ENCODE data around the gene PPP2R5C. TPM values are rescaled to one million over a fixed set of nuclear protein-coding genes. Genes with fewer than 3 reads are reported as not detected.

The PPP2R5C gene
- total and polyA plus RNA-seq, 2 donors (not counting 3 experiments of a cell fraction or from before 2014, with no cell fraction given), result 42.6 to 83.6 TPM

- POLR2A ChIA-PET, result no interaction called here
- dilution Hi-C loops (cut with MboI; ENCODE audit: extremely low pct_ligation_motif_present, low sequenced_read_pairs), result no loop called here
- FAIRE-seq, result no peak
Measured at GRCh38 chr14:101773378-101773777, 11.9 kb downstream of the PPP2R5C start.

More at GRCh38 chr14:101773378-101773777, 11.9 kb downstream of the PPP2R5C start:
- no peaks in the 10 kb centered on the region for H3K4me1 ChIP-seq (ENCODE audit: control insufficient read depth, extremely low read depth, insufficient read depth, low read length)
- TF ChIP-seq FOS (IDR thresholded peaks at IDR 0.05; ENCODE audit: borderline replicate concordance, insufficient read depth, low read length) (no peak), JUN (IDR thresholded peaks at IDR 0.05; ENCODE audit: borderline replicate concordance, insufficient read depth, insufficient read length, low read depth) (no peak), MAX (IDR thresholded peaks at IDR 0.05; ENCODE audit: insufficient read depth, insufficient read length) (no peak), GATA2 (IDR thresholded peaks at IDR 0.05; ENCODE audit: insufficient read depth, insufficient read length, low read depth, low read length) (no peak), CTCF (IDR thresholded peaks at IDR 0.05; ENCODE audit: extremely low read depth in 1 of 2, insufficient read depth in 1 of 2, low read depth in 1 of 2, low read length in 2 of 2) (no peak)
- intact Hi-C loops (cut with micrococcal nuclease), result loop anchor here (5.0 kb wide), 1 partner anchor 64 kb away; no protein-coding TSS in a partner anchor
- no peak overlapping the region for H3K27ac ChIP-seq (ENCODE audit: insufficient read depth, low read depth, low read length)
- H2AFZ ChIP-seq (ENCODE audit: low read depth, low read length), result no peak overlapping the region
- H3K9me3 ChIP-seq (replicated peaks; ENCODE audit: control insufficient read depth, insufficient read depth, low read length), result no peaks in the 10 kb centered on the region
- H3K79me2 ChIP-seq (ENCODE audit: control insufficient read depth, insufficient read depth, low read length), result no peaks in the 10 kb centered on the region
- no peaks in the 10 kb centered on the region for H3K9me1 ChIP-seq (replicated peaks; ENCODE audit: control insufficient read depth, extremely low read depth, insufficient read depth, low read length)
- CTCF ChIA-PET, result no interaction called here
- H3K4me2 ChIP-seq (ENCODE audit: insufficient read depth, low read length), result no peak overlapping the region
- DNase-seq (ENCODE audit: low read depth, low spot score), result no peak
- H3K9ac ChIP-seq (replicated peaks; ENCODE audit: extremely low read depth, insufficient read depth, low read length), result no peak overlapping the region
- no peaks in the 10 kb centered on the region for H3K36me3 ChIP-seq (ENCODE audit: control insufficient read depth in 2 of 2, extremely low read depth in 1 of 2, insufficient read depth in 2 of 2, low read length in 2 of 2)
- no peak overlapping the region for H3K4me3 ChIP-seq (replicated peaks in 1 of 3; ENCODE audit: insufficient read depth in 1 of 3, low read depth in 1 of 3, low read length in 3 of 3)
- H4K20me1 ChIP-seq (replicated peaks; ENCODE audit: control insufficient read depth, extremely low read depth, insufficient read depth, low read length), result no peaks in the 10 kb centered on the region
- no TSS peak for BruUV-seq (replicated peaks)
- peaks cover 6 to 8% of the 10 kb centered on the region in 2 experiments for H3K27me3 ChIP-seq (ENCODE audit: control insufficient read depth in 2 of 2, insufficient read depth in 2 of 2, low read length in 2 of 2)
